ENCODE data around the gene PARP11. TPM values are rescaled to one million over a fixed set of nuclear protein-coding genes. Genes with fewer than 3 reads are reported as not detected.
A peak's percentile ranks its signal among the peaks of the same experiment; 100 is the strongest.

PARP11 gene
- polyA plus RNA-seq, 12 donors: 7.2 to 10.3 (median 8.5) TPM; not detected in 1

DNA sequence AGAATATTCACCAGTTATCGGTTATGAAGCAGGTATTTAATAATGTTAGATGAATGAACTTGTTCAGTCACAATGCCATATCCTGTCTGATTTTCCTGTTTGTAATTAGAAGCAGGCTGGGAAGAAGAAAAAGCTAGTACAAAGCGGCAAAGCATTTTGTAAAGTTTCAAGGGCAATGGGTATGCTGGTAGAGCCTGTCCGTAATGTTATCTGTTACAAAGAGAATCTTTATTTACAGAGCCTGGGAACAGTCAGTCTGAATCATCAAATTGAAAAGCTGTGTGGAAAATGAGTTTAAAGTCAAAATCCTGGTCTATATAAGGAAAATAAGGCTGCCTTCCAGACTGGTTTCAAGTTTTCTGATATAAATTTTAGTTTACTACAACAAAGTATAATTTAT lies 40.5 kb downstream of the PARP11 start:
- DNase-seq: no peak

DNA sequence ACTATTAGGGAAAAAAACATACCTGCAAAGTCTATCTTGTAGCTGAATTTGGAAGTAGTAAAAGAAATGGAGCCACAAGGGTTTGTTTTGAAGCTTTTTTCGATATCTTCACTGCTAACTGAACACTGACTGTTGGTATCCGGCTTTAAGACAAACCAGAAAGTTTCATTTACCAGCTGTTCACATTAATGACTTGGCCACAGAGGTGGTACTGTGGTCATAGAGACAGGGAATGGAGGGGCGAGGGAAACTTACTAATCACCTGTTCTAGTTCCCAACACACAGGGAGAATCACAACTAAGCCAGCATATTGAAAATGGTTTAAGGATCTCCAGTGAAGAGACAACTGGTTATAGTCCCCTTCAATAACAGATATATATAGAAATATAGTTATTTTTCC lies 44.3 kb downstream of the PARP11 start:
- DNase-seq: no peak

DNA sequence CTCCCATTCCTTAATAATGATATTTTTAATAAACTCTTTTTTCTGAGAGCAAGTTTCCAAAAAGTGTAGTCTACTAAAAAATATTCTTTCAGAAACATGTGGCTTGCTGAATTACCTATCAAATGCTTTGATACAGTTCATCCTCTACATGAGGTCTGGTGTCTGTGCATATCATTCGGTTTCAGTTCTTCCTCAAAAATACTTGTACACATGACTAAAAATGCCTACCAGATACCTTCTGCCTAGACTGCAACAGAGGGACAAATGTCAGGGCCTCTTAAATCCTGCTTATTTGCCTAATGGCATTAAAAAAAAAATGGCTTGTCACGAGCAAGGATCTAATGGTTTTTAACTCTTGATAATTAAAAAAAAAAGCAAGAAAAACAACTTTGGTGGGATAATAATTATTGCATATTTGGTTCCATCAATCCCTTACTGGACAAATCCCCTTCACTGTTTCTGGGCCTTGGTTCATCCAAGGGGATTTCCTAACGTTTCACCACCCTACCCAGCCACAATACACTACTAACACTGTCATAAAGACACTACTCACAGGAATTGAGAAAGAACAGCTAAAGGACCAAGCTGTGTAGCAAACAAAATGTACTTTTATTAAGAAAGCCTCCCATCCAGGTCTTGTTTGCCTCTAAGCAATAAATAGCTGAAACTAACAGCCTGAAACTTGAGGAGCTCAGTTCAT lies 45.7 kb downstream of the PARP11 start:
- no peak for DNase-seq

DNA sequence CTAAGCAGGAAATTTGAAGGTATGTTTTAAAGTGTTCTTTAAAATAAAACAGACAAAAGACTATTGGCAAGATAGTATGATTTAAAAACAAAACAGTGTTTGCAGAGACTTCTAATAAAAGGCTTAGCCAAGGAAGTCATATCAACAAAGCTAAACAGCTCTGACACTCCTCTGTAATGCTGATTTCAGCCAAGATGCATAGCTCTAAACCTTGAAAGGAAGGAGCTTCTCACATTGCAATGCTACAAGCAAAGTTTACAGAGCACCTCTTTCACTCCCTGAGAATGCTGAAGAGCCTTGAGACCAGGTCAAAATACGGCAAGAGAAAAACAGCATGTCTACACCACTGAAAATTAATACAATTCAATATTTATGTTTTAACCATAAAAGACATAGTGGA lies 51.8 kb downstream of the PARP11 start:
- no peak for DNase-seq

DNA sequence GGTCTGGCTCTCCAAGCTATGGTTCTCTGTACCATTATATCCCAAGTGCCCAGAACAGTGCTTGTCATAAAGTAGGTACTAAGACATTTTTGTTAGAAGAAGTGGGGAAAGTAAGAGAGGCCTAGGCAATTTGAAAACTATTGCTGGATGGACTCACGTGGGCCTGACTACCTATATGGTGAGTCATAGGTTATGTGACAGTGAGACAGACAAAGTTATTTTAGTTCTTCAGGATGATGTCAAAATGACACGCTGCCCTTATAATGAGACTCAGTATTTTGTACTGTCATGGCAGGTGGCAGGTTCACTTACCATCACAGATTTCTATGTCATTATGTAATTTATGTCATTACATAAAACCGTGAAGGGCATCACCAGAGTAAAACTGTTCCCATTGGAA lies 53.1 kb downstream of the PARP11 start:
- DNase-seq: no peak

DNA sequence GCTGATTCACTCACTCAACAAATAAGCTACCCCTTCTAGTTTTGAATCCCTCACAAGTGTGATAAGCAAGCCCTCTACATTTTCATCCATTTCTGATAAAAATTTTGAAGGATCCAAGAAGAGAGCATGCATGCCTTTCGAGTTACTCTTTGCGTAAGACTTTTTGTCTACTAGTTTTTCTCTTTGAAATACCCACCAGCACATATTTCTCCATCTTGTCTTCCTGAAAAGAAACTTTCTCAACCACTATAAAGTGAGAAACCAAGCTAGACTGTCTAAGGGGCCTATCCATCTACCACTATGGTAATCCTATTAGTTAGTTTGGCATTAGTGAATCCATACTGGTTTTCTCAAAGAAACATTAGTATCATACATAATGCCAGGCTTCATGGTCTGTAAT lies 56.9 kb downstream of the PARP11 start:
- no peak for DNase-seq

DNA sequence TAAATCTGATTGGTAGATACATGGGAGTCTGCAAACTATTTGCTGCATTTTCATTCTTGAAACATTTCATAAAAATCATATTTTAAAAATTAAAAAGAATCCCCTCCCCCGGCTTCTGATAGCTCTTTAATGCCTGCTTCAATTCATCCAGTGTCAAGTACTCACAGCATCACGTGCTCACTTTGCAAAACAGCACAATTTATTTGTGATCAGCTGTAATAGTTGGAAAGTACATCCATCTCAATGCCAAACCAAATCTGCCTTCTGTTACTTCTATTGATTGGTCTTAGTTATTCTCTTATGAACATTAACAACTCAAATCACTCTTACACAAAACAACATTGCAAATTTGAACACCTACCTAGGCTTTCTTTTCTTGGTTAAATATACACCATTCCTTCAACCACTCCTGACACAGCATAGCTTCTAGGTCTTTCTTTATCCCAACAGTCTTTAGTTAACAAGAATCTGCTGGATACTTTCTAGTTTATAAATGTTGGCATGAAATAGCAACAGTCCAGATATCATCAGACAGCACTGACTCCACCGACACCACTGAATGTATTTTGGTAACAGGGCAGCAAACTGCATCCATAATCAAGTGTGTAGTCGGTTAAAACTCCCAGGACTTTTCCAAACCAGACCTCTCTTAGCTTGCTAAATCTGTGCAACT lies 58.0 kb downstream of the PARP11 start:
- no peak for DNase-seq

DNA sequence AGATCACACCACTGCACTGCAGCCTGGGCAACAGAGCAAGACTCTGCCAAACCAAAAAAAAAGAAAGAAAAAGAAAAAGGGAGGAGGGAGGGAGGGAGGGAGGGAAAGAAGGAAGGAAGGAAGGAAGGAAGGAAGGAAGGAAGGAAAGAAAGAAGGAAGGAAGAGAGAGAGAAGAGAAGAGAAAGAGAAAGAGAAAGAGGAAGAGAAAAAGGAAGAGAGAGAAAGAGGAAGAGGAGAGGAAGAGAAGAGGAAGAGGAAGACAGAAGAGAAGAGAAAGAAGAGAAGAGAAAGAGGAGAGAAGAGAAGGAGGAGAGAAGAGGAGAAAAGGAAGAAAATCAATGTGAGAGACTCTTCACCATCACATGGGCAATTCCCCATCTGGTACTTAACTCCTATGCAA lies 62.7 kb downstream of the PARP11 start:
- DNase-seq: no peak

DNA sequence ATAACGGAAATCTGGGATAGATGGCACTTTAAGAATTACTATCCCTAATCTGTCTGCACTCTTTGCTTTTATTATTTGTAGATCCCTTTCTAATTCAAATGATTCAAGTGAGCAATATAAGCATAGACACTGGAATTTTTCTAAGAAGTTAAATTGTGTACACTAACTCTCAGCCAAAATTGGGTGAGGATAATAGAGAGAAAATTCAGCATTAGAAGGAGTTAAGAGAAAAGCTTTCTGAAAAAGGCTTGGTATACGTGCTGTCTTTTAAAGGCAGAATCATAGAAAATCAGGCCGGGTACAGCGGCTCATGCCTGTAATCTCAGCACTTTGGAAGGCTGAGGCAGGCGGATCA lies 63.2 kb downstream of the PARP11 start:
- DNase-seq: no peak

DNA sequence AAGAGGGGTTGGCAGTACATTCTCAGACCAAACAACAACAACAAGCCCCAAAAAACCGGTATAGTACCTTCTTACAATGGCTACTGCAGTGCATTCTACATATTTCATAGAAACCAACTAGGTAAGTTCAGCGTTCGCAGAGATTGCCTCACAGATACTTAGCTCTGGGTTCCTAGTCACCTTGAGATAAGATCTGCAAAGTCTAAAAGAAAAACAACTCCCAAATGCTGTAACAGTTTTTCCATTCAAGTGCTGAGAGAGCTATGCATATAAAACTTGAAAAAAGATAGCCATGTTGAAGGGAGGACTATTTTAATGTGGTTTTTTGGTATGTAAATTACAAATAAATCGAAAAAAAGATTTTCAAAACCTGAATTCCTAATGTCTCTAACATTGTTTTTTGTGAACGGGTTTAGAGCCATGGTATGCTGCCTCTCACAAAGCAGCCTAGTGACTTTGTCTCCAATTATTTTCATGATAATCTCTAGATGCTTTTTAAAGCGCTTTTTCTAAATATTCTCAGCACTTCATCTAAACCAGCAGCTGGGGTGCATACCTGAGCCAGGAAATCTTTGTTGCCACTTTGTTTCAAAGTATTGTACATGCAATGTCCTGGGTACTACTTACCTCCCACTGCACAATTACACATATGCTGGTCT lies 63.7 kb downstream of the PARP11 start:
- no peak for DNase-seq

DNA sequence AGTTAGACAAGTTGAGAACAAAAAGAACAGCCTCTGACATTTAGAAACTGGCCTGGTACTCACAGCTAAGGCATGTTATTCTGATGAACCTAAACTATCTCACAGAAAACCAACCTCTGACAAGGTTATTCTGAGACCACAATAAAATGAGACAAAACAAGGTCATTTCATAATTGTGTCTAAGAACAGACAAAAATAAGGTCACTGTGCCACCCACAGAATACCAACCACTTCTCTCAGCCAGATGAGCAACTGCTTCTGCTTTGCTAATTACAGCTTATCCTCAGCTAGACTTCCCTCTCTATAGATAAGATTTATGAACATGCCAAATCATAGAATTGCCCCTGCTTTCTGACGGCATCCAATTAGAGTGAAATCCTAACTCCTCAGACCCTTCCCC lies 68.1 kb downstream of the PARP11 start:
- no peak for DNase-seq

DNA sequence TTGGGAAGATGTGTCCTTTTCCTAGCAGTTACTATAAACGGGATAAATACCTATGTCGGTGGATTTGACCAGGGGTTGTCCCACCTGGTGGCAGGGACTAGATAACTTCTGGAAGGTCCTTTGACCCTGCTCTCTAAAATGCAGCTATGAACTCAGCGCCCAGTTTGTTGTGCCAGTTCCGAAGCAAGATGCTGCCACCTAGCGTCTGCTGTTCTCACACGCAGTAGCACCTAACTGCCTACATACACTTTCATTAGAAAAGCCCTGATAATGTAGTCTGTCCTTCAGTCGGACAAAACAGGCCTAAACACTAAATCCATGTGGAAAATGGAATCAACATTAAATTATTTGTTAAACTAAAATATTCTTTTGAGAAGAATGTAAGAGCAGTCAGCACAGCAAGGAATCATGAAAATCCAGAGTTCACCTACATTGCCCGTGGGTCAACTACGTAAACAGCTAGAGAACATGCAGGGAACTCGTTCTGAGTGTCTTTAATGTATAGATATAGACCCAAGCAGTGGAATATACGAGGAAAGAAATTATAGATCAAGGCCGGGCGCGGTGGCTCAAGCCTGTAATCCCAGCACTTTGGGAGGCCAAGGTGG lies 69.2 kb downstream of the PARP11 start:
- DNase-seq: peak; percentile 70

DNA sequence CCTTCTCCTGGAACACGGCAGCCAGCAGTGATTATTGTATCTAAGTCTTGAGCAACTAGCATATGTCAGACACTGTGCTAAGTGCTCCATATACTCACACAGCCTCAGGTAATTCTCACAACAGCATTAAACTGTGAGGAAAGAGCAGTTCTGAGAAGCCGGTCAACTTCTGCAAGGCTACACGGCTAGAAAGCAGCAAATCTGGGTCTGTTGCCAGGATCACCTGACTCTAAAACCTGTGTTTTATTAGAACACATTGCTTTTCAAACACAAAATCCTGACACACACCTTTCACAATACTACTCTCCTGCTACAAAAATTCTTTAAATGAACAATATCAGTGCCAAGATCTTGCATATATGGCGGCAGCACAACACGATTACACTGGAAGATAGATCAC lies 70.5 kb downstream of the PARP11 start:
- DNase-seq: no peak

DNA sequence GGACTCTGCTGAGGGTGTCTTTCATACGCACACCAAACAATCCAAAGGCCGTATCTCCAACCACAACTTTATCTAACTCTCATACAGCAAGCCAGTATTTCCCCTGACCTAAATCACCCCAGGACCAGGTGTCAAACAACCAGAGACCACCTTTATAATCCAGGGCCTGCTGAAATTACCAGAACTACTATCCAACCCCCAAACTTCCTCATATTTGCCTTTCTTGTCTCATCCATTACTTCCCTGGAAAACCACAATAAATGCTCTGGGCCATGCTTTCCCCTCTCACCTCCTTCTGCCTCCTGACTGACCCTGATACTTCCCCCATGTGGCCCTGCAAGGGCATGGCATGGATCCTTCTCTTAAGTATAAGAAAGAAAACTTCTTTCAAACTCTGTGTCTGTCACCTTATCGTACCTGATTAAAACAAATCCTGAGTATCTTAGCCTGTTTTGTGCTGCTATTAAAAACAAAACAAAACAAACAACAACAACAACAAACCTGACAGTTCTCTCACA lies 75.6 kb downstream of the PARP11 start:
- DNase-seq: no peak

DNA sequence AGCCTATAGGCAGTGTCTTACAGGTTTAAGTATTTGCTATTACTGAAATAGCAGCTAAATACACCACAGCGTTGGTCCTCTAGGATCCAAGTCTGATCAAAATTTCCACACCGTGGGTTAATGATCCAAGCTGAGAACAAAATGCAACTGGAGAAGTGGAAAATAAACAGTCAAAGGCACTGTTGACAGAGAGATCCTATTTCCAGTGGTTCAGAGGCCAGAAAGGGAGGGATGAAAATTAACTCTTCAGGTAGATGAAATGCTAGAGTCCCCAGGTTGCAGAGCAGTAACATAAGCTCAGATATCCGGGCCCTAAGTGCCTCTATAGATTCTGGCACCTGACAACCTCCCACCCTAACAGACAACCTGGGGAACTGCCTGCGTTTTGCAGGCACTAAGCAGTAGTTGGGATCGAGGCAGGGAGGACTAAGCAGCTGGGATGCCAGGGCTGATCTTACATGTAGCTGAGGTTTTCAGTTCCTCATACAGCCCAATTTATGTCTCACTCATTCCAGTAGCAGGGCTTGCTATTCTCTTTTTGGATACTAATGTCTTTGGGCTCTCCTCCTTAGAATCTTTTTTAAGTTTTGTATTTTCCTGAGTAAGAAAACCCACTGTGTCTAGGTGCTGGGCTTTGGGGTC lies 77.6 kb downstream of the PARP11 start:
- no peak for DNase-seq

DNA sequence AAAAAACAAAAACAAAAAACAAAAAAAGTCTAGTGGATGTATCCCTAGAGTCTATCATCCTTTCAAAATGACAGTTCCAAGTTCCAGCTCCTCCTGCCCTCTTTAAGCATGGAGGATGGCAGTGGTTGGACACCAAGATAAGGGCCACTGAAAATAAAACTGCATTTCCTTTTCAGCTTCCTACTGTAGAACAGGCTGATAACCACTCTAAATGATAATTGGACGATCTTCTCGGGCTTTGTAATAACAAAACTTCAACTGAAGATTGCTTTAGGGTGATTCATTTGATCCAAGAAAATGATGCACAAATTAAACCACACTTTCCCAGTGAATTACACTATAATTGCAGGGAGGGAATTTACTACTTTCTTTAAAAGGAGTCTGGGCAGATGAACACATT lies 78.1 kb downstream of the PARP11 start:
- no peak for DNase-seq

DNA sequence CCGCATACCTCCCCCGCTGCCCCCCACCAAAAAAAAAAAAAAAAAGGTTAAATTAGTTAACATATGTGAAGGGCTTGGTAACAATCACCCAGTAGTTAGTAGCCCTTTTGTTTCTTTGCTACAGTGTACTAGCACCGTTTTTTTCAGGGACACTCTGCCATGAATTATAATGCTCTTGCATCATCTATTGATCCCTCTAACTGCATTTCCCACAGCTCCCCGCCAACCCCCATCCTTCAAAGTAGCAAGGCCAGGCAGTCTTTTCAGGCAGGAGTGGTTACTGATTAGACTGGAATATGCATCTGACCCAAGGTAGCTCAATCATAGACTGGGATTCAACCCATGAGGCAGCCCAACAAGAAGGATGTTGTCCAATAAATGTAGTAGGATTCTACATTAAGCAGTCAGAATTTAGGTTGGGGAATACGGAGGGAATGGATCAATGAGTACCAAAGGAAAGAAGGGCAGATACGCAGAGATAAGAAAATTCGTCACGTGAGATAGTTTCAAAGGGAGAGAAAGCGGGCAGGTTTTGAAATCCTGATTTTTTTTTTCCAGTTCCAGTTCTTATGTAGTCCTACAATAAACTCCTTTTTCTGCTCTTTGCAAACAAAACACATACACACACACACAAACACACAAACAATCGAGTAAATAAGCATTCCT lies 80.4 kb downstream of the PARP11 start:
- no peak for DNase-seq

DNA sequence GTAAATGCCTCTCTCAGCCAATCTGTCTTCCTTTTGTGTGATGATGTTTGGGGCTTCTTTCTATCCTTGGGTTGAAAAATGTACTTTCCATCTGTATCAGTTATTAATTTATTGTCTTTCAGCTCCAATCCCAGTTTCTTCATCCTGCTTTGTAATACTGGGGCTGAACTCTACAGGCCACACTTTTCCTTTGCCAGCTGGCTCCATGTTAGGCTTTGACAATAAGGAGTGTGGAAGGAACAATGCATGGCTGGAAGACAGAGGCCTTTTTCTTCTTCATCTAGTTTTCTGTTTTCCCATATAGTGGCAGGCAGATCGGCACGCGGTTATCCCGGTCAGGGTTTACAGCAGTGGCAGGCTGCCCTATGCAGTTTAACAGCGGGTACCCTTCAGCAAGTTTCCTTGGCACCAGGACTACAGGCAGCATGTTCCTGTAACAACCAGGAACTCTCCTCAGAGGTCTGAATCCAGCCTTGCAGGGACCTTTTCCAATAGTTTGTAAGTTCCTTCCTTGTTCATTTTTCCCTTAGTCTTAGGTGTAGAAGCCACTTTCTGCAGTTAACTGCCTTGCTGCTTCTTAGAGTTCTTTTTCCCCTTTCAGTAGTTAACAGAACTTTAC lies 81.8 kb downstream of the PARP11 start:
- peak; percentile 27 for DNase-seq

DNA sequence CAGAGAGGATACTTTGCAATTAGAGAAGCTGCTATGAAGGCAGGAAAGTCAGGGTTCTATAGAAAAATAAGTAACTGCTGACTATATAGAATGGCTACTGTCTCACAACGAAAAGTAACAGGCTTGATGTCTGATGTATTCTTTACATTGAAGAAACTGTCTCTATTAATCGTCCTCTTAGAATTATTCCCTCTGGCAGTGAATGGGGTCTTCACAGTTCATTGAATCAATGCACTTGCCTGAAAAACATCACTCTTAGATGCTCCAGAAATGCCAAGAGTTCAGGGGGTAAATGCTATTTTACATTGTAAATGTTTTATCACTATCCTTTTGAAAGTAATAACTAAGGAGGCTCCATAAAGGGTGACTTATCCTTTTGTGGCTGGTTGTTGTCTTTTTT lies 82.6 kb downstream of the PARP11 start:
- no peak for DNase-seq

DNA sequence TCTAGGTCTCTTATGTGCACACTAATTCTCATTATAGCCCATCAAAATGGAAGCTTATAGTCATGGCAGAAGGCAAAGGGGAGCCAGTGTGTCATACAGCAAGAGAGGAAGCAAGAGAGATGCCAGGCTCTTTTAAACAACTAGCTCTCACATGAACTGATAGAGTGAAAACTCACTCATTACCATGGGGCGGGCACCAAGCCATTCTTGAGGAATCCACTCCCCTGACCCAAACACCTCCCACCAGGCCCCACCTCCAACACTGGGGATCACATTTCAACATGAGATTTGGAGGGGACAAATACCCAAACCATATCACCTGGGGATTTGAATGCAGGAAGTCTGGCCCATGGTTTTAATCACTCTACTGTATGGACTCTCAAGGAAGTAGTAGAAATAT lies 83.4 kb downstream of the PARP11 start:
- no peak for DNase-seq

DNA sequence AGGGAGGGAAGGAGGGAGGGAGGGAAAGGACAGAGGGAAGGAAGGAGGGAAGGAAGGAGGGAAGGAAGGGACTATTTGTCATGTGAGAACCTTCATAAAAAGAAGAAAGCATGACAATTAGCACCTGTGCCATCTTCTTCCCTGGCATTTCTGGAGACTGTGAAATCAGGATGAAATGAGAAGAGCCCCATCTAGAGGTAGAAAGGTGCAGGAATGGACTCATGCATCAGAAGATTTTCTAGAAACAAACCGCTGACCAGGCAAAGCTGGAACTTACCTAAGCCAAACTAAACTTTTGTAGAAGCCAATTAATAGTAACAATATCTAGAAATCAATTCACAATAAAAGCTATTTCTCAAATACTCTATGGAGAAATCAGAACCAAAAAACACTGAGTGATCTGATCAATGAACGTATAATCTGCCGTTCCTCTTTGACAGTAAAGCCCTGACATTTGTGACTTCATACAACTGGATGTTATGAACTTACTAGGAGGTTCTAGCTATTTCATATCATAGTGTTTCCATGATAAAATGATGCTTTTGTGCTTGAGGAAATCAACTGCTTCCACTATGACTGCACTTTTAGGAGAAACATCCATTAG lies 95.9 kb downstream of the PARP11 start:
- DNase-seq: peak; percentile 30

Measured in muscle of arm (tissue), 12 donors.